ENCODE results near the gene CLEC2D.
"Not testable (repeated sequence)": the region's sequence is repeated elsewhere in the genome, so short reads cannot be mapped to it uniquely, and the experiment has no call there.

Gene CLEC2D

DNA sequence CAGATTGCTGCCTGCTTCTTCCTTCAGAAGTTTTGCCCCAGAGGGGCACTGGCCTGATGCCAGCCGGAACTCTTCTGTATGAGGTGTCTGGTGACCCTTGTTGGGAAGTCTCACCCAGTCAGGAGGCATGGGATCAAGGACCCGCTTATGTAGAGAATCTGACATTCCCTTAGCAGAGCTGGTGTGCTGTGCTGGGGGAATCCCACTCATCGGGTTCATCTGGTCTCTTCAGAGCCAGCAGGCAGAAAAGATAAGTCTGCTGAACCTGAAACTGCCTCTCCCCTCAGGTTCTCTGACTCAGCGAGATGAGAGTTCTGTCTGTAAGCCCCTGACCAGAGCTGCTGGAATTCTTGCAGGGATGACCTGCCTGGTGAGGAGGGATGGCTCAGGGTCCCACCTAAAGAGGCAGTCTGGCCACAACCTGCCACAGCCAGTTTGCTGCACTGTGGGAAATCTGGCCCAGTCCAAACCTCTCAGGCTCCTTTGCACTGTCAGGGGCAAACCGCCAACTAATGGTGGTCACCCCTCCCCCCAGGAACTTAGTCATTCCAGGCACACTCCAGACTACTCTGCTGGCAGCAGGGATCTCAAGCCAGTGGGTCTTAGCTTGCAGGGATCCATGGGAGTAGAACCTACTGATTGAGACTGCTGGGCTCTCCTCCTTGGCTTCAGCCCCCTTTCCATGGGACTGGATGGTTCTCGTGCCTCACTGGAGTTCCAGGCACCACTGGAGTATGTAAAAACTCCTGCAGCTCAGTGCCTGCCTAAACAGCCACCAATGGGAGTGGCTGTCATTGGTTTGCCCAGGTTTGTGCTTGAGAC, 4.1 kb downstream of the CLEC2D start:
- H3K4me3 ChIP-seq (ENCODE audit: low read depth, low read length): no peak overlapping the region
- peak; percentile 62 for DNase-seq (ENCODE audit: low read depth)
- no peak for TF ChIP-seq POLR2A (IDR thresholded peaks at IDR 0.05; ENCODE audit: extremely low read depth, insufficient read length)
- TF ChIP-seq, protein P1, sequence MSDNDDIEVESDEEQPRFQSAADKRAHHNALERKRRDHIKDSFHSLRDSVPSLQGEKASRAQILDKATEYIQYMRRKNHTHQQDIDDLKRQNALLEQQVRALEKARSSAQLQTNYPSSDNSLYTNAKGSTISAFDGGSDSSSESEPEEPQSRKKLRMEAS (IDR thresholded peaks at IDR 0.05; ENCODE audit: low read depth, low read length): no peak
- TF ChIP-seq, protein P2, sequence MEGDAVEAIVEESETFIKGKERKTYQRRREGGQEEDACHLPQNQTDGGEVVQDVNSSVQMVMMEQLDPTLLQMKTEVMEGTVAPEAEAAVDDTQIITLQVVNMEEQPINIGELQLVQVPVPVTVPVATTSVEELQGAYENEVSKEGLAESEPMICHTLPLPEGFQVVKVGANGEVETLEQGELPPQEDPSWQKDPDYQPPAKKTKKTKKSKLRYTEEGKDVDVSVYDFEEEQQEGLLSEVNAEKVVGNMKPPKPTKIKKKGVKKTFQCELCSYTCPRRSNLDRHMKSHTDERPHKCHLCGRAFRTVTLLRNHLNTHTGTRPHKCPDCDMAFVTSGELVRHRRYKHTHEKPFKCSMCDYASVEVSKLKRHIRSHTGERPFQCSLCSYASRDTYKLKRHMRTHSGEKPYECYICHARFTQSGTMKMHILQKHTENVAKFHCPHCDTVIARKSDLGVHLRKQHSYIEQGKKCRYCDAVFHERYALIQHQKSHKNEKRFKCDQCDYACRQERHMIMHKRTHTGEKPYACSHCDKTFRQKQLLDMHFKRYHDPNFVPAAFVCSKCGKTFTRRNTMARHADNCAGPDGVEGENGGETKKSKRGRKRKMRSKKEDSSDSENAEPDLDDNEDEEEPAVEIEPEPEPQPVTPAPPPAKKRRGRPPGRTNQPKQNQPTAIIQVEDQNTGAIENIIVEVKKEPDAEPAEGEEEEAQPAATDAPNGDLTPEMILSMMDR (IDR thresholded peaks at IDR 0.05; ENCODE audit: low read depth, low read length): no peak
- TF ChIP-seq MYC (IDR thresholded peaks at IDR 0.05; ENCODE audit: low read depth, low read length): no peak

DNA sequence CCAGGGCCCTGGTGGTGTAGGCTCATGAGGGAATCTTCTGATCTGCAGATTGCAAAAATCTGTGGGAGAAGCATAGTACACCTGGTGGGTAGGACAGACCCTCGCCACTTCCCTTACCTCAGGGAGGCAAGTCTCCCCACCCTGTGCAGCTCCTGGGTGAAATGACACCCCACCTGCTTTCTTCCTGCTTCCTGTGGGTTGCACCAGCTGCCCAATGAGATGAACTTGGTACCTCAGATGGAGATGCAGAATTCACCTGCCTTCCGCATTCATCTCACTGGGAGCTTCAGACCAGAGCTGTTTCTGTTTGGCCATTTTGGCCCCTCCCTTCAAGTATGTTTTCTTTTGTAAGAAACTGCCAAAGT, 4.7 kb downstream of the CLEC2D start:
- no peak for DNase-seq (ENCODE audit: low read depth)
- H3K4me3 ChIP-seq (ENCODE audit: low read depth, low read length): no peak overlapping the region
- no peak for TF ChIP-seq POLR2A (IDR thresholded peaks at IDR 0.05; ENCODE audit: extremely low read depth, insufficient read length)
- no peak for TF ChIP-seq MYC (IDR thresholded peaks at IDR 0.05; ENCODE audit: low read depth, low read length)
- TF ChIP-seq, protein P1 (IDR thresholded peaks at IDR 0.05; ENCODE audit: low read depth, low read length): no peak
- TF ChIP-seq, protein P2 (IDR thresholded peaks at IDR 0.05; ENCODE audit: low read depth, low read length): no peak

DNA sequence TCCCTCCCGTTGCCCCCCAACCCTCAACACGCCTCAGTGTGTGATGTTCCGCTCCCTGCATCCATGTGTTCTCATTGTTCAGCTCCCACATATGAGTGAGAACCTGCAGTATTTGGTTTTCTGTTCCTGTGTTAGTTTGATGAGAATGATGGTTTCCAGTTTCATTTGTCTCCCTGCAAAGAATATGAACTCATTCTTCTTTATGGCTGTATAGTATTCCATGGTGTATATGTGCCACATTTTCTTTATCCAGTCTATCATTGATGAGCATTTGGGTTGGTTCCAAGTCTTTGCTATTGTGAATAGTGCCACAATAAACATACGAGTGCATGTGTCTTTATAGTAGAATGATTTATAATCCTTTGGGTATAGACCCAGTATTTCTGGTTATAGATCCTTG, 13.0 kb downstream of the CLEC2D start:
- not testable (repeated sequence) for H3K4me3 ChIP-seq (ENCODE audit: low read depth, low read length); DNase-seq (ENCODE audit: low read depth)

DNA sequence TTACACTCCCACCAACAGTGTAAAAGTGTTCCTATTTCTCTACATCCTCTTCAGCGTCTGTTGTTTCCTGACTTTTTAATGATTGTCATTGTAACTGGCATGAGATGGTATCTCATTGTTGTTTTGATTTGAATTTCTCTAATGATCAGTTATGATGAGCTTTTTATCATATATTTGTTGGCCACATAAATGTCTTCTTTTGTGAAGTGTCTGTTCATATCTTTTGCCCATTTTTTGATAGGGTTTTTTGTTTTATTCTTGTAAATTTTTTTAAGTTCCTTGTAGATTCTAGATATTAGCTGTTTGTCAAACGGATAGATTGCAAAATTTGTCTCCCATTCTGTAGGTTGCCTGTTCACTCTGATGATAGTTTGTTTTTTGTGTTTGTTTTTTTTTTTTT, 13.4 kb downstream of the CLEC2D start:
- not testable (repeated sequence) for H3K4me3 ChIP-seq (ENCODE audit: low read depth, low read length); DNase-seq (ENCODE audit: low read depth)

DNA sequence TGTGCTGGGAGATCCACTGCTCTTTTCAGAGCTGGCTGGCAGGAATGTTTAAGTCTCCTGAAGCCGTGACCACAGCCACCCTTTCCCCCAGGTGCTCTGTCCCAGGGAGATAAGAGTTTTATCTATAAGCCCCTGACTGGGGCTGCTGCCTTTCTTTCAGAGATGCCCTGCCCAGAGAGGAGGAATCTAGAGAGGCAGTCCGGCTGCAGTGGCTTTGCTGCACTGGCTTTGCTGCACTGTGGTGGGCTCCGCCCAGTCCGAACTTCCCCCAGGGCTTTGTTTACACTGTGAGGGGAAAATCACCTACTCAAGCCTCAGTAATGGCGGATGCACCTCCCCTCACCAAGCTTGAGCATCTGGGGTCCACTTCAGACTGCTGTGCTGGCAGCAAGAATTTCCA, 15.9 kb downstream of the CLEC2D start:
- H3K4me3 ChIP-seq (ENCODE audit: low read depth, low read length); DNase-seq (ENCODE audit: low read depth): not testable (repeated sequence)

DNA sequence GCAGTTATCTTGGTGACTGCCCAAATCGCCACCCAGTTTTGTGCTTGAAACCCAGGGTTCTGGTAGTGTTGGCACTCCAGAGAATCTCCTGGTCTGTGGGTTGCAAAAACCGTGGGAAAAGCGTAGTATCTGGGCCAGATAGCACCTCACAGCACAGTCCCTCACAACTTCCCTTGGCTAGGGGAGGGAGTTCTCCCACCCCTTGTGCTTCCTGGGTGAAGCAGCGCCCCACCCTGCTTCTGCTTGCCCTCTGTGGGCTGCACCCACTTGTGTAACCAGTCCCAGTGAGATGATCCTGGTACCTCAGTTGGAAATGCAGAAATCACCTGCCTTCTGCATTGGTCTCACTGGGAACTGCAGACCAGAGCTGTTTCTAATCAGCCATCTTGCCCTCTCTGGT, 16.4 kb downstream of the CLEC2D start:
- no peak for DNase-seq (ENCODE audit: low read depth)
- TF ChIP-seq, protein P2 (IDR thresholded peaks at IDR 0.05; ENCODE audit: low read depth, low read length): no peak
- TF ChIP-seq MYC (IDR thresholded peaks at IDR 0.05; ENCODE audit: low read depth, low read length) (no peak), POLR2A (IDR thresholded peaks at IDR 0.05; ENCODE audit: extremely low read depth, insufficient read length) (no peak)
- TF ChIP-seq, protein P1 (IDR thresholded peaks at IDR 0.05; ENCODE audit: low read depth, low read length): no peak
- H3K4me3 ChIP-seq (ENCODE audit: low read depth, low read length): no peak overlapping the region

DNA sequence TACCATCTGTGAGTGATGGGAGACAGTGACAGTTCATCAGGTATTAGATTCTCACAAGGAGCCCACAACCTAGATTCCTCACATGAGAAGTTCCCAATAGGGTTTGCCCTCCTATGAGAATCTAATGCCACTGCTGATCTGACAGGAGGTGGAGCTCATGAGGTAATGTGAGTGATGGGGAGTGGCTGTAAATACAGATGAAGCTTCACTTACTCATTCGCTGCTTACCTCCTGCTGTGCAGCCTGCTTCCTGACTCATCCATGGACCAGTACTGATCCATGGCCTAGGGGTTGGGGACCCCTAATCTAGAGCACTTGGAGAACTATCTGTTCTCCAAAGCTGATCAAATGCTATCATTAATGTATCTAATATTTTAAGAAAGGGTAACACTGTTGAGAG, 17.7 kb downstream of the CLEC2D start:
- no peak overlapping the region for H3K4me3 ChIP-seq (ENCODE audit: low read depth, low read length)
- TF ChIP-seq MYC (IDR thresholded peaks at IDR 0.05; ENCODE audit: low read depth, low read length) (no peak), POLR2A (IDR thresholded peaks at IDR 0.05; ENCODE audit: extremely low read depth, insufficient read length) (no peak)
- TF ChIP-seq, protein P1 (IDR thresholded peaks at IDR 0.05; ENCODE audit: low read depth, low read length): no peak
- TF ChIP-seq, protein P2 (IDR thresholded peaks at IDR 0.05; ENCODE audit: low read depth, low read length): no peak
- DNase-seq (ENCODE audit: low read depth): no peak

All from NB4 (cell line).